ENCODE measurements around the gene MTCL1. TPM values are rescaled to one million over a fixed set of nuclear protein-coding genes. Genes with fewer than 3 reads are reported as not detected.

MTCL1 gene
- total RNA-seq, 2 experiments from 2014 or later: 1.6 to 1.7 TPM

- Mint-ChIP-seq H3K27ac (no peak overlapping the region), H3K27me3 (ENCODE audit: low read depth) (no peaks in the 10 kb centered on the region), H3K9me3 (ENCODE audit: insufficient read depth) (no peaks in the 10 kb centered on the region), H3K36me3 (ENCODE audit: low read depth) (no peaks in the 10 kb centered on the region), H3K4me3 (no peak overlapping the region), H3K4me1 (ENCODE audit: low read depth) (no peaks in the 10 kb centered on the region)
- CTCF ChIA-PET: no interaction called here
- ATAC-seq: no peak
- DNase-seq: no peak
- POLR2A ChIA-PET: no interaction called here
Observed at GRCh38 chr18:8830067-8831060, 125.0 kb downstream of the MTCL1 start.

GRCh38 chr18:8831112-8831511 is 125.8 kb downstream of the MTCL1 start:
- ChIA-PET CTCF (no interaction called here), POLR2A (no interaction called here)
- no peaks in the 10 kb centered on the region for H3K9me3 Mint-ChIP-seq (ENCODE audit: insufficient read depth)
- DNase-seq (no peak), ATAC-seq (no peak)
- no peaks in the 10 kb centered on the region for H3K4me1 Mint-ChIP-seq (ENCODE audit: low read depth)
- no peak overlapping the region for H3K4me3 Mint-ChIP-seq
- H3K36me3 Mint-ChIP-seq (ENCODE audit: low read depth): no peaks in the 10 kb centered on the region
- no peaks in the 10 kb centered on the region for H3K27me3 Mint-ChIP-seq (ENCODE audit: low read depth)
- no peak overlapping the region for H3K27ac Mint-ChIP-seq

GRCh38 chr18:8831531-8831930 is 126.2 kb downstream of the MTCL1 start:
- no peaks in the 10 kb centered on the region for H3K4me1 Mint-ChIP-seq (ENCODE audit: low read depth)
- H3K27me3 Mint-ChIP-seq (ENCODE audit: low read depth): peaks cover 3% of the 10 kb centered on the region
- POLR2A ChIA-PET: no interaction called here
- DNase-seq (no peak), ATAC-seq (no peak)
- CTCF ChIA-PET: no interaction called here
- no peaks in the 10 kb centered on the region for H3K36me3 Mint-ChIP-seq (ENCODE audit: low read depth)
- H3K9me3 Mint-ChIP-seq (ENCODE audit: insufficient read depth): no peaks in the 10 kb centered on the region
- H3K27ac Mint-ChIP-seq: no peak overlapping the region
- no peak overlapping the region for H3K4me3 Mint-ChIP-seq

GRCh38 chr18:8833480-8833879 is 128.1 kb downstream of the MTCL1 start:
- ChIA-PET POLR2A (no interaction called here), CTCF (no interaction called here)
- no peak for ATAC-seq

GRCh38 chr18:8834881-8835280 is 129.5 kb downstream of the MTCL1 start:
- no peaks in the 10 kb centered on the region for H3K4me1 Mint-ChIP-seq (ENCODE audit: low read depth)

More at GRCh38 chr18:8833480-8833879, 128.1 kb downstream of the MTCL1 start:
- H3K4me3 Mint-ChIP-seq: no peak overlapping the region
- no peak overlapping the region for H3K27ac Mint-ChIP-seq
- no peaks in the 10 kb centered on the region for H3K36me3 Mint-ChIP-seq (ENCODE audit: low read depth)
- no peaks in the 10 kb centered on the region for H3K4me1 Mint-ChIP-seq (ENCODE audit: low read depth)
- H3K27me3 Mint-ChIP-seq (ENCODE audit: low read depth): peaks cover 3% of the 10 kb centered on the region
- no peak for DNase-seq
- no peaks in the 10 kb centered on the region for H3K9me3 Mint-ChIP-seq (ENCODE audit: insufficient read depth)

GRCh38 chr18:8835521-8835953 is 130.2 kb downstream of the MTCL1 start:
- Mint-ChIP-seq H3K27ac (no peak overlapping the region), H3K9me3 (ENCODE audit: insufficient read depth) (no peaks in the 10 kb centered on the region), H3K36me3 (ENCODE audit: low read depth) (no peaks in the 10 kb centered on the region), H3K4me1 (ENCODE audit: low read depth) (no peaks in the 10 kb centered on the region), H3K4me3 (no peak overlapping the region), H3K27me3 (ENCODE audit: low read depth) (peaks cover 3% of the 10 kb centered on the region)
- POLR2A ChIA-PET: no interaction called here
- ATAC-seq (no peak), DNase-seq (no peak)
- CTCF ChIA-PET: no interaction called here

More at GRCh38 chr18:8834881-8835280, 129.5 kb downstream of the MTCL1 start:
- ATAC-seq (no peak), DNase-seq (no peak)
- ChIA-PET POLR2A (no interaction called here), CTCF (no interaction called here)
- Mint-ChIP-seq H3K36me3 (ENCODE audit: low read depth) (no peaks in the 10 kb centered on the region), H3K27ac (no peak overlapping the region), H3K9me3 (ENCODE audit: insufficient read depth) (no peaks in the 10 kb centered on the region), H3K27me3 (ENCODE audit: low read depth) (peaks cover 3% of the 10 kb centered on the region), H3K4me3 (no peak overlapping the region)

- Mint-ChIP-seq H3K9me3 (ENCODE audit: insufficient read depth) (no peaks in the 10 kb centered on the region), H3K27me3 (ENCODE audit: low read depth) (peaks cover 8% of the 10 kb centered on the region), H3K4me3 (no peak overlapping the region), H3K36me3 (ENCODE audit: low read depth) (no peaks in the 10 kb centered on the region), H3K27ac (no peak overlapping the region), H3K4me1 (ENCODE audit: low read depth) (no peaks in the 10 kb centered on the region)
- CTCF ChIA-PET: no interaction called here
- POLR2A ChIA-PET: no interaction called here
- DNase-seq (no peak), ATAC-seq (no peak)
Observed at GRCh38 chr18:8839281-8839680, 133.9 kb downstream of the MTCL1 start.

DNA sequence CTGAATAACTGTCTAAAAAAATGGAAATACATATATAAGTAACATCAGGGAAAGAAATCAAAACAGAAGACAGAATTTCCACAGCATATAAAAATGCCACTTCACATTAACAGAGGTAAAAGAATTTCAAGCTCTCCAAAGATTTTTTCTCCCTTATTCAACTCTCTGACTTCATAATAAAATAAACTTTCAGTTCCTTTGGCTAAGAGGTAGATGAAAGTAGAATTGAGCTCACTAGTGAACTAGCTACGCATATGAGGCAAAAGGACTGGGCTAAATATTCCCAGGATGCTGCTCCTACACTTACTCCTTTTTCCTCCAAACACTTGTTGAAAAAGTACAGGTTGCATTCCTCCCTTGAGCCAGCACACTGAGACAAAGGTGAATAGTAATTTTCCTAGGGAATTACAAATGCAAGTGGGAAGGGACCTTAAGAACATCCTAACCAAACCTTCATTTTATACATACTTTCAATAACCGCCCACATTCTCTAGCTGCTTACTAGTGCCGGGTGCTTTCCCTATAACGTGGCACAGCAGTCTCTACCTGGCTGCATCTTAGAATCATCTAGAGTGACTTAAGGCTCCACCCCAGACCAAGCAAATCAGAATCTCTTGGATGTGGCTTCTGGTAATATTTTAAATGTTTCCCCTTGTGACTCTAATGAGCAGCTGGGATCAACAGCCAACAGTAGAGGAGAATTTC is 136.6 kb downstream of the MTCL1 start:
- ChIA-PET POLR2A (no interaction called here), CTCF (no interaction called here)
- Mint-ChIP-seq H3K27me3 (ENCODE audit: low read depth) (peaks cover 4% of the 10 kb centered on the region), H3K9me3 (ENCODE audit: insufficient read depth) (no peaks in the 10 kb centered on the region), H3K27ac (no peak overlapping the region), H3K4me1 (ENCODE audit: low read depth) (no peaks in the 10 kb centered on the region), H3K36me3 (ENCODE audit: low read depth) (no peaks in the 10 kb centered on the region), H3K4me3 (no peak overlapping the region)
- ATAC-seq (no peak), DNase-seq (no peak)

DNA sequence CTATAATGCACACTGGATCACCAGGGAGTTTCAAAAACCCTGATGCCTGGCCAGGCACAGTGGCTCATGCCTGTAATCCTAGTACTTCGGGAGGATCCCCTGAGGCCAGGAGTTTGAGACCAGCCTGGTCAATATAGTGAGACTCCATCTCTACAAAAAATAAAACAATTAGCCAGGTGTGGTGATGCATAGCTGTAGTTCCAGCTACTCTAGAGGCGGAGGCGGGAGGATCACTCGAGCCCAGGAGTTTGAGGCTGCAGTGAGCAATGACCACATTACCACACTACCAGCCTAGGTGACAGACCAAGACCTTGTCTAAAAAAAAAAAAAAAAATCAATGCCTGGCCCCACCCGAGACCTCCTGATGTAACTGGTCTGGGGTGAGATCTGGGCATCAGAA is 137.2 kb downstream of the MTCL1 start:
- no peaks in the 10 kb centered on the region for H3K9me3 Mint-ChIP-seq (ENCODE audit: insufficient read depth)
- H3K27ac Mint-ChIP-seq: no peak overlapping the region
- H3K27me3 Mint-ChIP-seq (ENCODE audit: low read depth): peaks cover 4% of the 10 kb centered on the region
- ChIA-PET POLR2A (no interaction called here), CTCF (no interaction called here)
- H3K4me3 Mint-ChIP-seq: no peak overlapping the region
- no peaks in the 10 kb centered on the region for H3K36me3 Mint-ChIP-seq (ENCODE audit: low read depth)
- ATAC-seq (no peak), DNase-seq (no peak)
- H3K4me1 Mint-ChIP-seq (ENCODE audit: low read depth): no peaks in the 10 kb centered on the region

DNA sequence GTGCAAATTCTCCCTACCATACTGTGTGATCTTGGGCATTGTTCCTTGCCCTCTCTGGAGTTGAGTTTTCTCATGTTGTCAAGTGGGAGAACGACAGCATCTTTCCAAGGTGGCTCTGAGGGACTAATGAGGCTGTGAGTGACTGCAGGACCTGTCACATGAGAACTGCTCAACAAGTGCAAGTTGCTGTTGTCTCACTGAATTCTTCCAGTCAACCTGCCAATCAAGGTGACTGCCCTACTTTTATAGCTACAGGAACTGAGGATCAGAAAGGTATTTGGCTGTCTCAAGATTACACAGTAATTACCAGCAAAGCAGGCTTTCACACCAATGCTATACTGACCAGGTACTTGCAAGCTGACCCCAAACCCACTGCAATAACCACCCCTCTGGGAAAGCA is 137.6 kb downstream of the MTCL1 start:
- Mint-ChIP-seq H3K27me3 (ENCODE audit: low read depth) (peaks cover 4% of the 10 kb centered on the region), H3K9me3 (ENCODE audit: insufficient read depth) (no peaks in the 10 kb centered on the region), H3K4me1 (ENCODE audit: low read depth) (no peaks in the 10 kb centered on the region), H3K36me3 (ENCODE audit: low read depth) (no peaks in the 10 kb centered on the region), H3K27ac (no peak overlapping the region), H3K4me3 (no peak overlapping the region)
- DNase-seq: no peak
- POLR2A ChIA-PET: no interaction called here
- CTCF ChIA-PET: no interaction called here
- no peak for ATAC-seq

- Mint-ChIP-seq H3K4me1 (ENCODE audit: low read depth) (no peaks in the 10 kb centered on the region), H3K4me3 (no peak overlapping the region), H3K27me3 (ENCODE audit: low read depth) (peaks cover 4% of the 10 kb centered on the region), H3K9me3 (ENCODE audit: insufficient read depth) (no peaks in the 10 kb centered on the region), H3K36me3 (ENCODE audit: low read depth) (no peaks in the 10 kb centered on the region), H3K27ac (no peak overlapping the region)
- CTCF ChIA-PET: no interaction called here
- ATAC-seq: no peak
- POLR2A ChIA-PET: no interaction called here
- DNase-seq: no peak
Observed at GRCh38 chr18:8844721-8845148, 139.4 kb downstream of the MTCL1 start.

DNA sequence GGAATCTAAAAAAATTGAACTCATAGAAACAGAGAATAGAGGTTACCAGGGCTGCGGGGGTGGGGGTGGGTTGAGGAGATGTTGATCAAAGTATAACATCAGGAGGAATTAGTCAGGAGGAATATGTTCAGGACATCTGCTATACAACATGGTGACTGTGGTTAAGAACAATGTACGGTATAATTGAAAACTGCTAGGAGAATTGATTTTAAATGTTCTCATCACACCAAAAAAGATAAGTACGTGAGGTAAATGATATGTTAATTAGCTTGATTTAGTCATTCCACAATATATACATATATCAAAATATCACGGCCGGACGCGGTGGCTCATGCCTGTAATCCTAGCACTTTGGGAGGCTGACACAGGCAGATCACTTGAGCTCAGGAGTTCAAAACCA is 140.2 kb downstream of the MTCL1 start:
- no peaks in the 10 kb centered on the region for H3K36me3 Mint-ChIP-seq (ENCODE audit: low read depth)
- no peaks in the 10 kb centered on the region for H3K9me3 Mint-ChIP-seq (ENCODE audit: insufficient read depth)
- ChIA-PET POLR2A (no interaction called here), CTCF (no interaction called here)
- DNase-seq: no peak
- H3K27me3 Mint-ChIP-seq (ENCODE audit: low read depth): peaks cover 7% of the 10 kb centered on the region
- H3K4me3 Mint-ChIP-seq: no peak overlapping the region
- no peak overlapping the region for H3K27ac Mint-ChIP-seq
- no peaks in the 10 kb centered on the region for H3K4me1 Mint-ChIP-seq (ENCODE audit: low read depth)
- no peak for ATAC-seq

All from activated CD8-positive, alpha-beta T cell treated with anti-CD3 and anti-CD28 coated beads, Interleukin-2, amount 10 ng/mL, durations not matched to agents 7 days and 5 days (primary cell).